RWPE1 (cell line): ENCODE results near the gene RNASE7.
"Not testable (repeated sequence)": the region's sequence is repeated elsewhere in the genome, so short reads cannot be mapped to it uniquely, and the experiment has no call there.

Experiments
- CTCF ChIA-PET: fragments of 350-600 bp; sonication (Branson Sonifier 250); formaldehyde crosslinking; extraction: SDS; loops from one replicate; lab custom pipeline; 2021; lab: Yijun Ruan, JAX
- POLR2A ChIA-PET: fragments of 400-600 bp; formaldehyde crosslinking; extraction: SDS; loops from one replicate; lab custom pipeline; 2020; ENCODE audit warnings: antibody characterized with exemption; ENCODE audit not compliant: low non-redundant PET; lab: Yijun Ruan, JAX
- DNase-seq: peaks from one replicate; pipeline ENCODE4 v3.0.0; 2012; ENCODE audit warnings: low spot score
- H3K27ac ChIP-seq: fragments of 450-650 bp; 2 replicates; pipeline ENCODE4 v1.5.1; 2017
- TF ChIP-seq, protein P1 (sequence below): fragments of 450-650 bp; conservative IDR thresholded peaks from 2 replicates; pipeline ENCODE4 v1.5.1; 2017; ENCODE audit warnings: low read depth, mild to moderate bottlenecking

The RNASE7 gene

DNA sequence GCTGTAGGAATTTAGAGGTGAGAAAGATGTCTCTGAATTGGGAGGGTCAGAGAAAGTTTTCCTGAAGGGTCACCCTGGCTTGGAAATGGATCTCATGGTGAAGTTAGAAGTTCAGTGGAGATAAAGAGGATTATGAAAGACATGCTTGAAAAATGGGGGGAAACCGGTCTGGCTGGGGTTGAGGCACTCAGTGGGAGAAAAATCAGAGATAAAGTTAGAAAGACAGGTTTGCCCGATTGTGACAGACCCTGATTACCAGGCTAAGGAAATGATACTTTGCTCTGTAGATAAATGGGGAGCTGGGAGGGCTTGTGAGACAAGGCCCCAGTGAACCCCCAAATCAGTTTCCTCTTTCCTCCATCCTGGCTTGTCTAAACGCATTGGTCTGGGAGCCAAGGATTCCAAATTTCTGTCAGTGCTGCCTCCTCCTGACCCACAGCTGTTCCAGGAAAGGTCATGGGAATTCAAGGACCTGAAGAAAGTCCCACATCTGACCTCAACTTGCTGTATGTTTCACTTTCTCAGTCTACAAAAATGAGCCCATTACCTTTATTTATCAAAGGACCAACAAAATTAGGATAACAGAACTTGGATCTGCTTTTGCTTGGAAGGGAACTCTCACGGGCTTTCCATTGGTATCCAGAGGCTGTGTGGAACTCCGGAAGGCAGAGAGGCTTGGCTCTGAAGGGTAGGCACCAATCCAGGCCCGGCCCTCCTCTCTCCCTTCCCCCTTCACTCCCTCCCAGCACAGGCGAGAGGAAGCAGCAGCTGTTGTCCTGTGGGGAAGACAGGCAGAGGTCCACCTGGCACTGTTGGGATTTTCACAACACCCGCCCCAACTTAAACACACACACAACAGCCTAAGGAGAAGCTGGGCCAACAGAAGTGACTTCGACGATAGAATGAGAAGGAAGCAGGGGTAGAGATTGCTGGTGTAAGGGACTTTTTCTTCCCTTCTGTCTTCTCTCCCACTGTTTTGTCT lies 3.4 kb upstream of the RNASE7 start:
- DNase-seq, result no peak
- TF ChIP-seq, protein P1, sequence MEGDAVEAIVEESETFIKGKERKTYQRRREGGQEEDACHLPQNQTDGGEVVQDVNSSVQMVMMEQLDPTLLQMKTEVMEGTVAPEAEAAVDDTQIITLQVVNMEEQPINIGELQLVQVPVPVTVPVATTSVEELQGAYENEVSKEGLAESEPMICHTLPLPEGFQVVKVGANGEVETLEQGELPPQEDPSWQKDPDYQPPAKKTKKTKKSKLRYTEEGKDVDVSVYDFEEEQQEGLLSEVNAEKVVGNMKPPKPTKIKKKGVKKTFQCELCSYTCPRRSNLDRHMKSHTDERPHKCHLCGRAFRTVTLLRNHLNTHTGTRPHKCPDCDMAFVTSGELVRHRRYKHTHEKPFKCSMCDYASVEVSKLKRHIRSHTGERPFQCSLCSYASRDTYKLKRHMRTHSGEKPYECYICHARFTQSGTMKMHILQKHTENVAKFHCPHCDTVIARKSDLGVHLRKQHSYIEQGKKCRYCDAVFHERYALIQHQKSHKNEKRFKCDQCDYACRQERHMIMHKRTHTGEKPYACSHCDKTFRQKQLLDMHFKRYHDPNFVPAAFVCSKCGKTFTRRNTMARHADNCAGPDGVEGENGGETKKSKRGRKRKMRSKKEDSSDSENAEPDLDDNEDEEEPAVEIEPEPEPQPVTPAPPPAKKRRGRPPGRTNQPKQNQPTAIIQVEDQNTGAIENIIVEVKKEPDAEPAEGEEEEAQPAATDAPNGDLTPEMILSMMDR, result no peak
- POLR2A ChIA-PET, result no interaction called here
- CTCF ChIA-PET, result interaction anchor here (4.6 kb wide), 1 partner anchor 24 kb away, joined by 83 read pairs; no protein-coding TSS in a partner anchor
- no peak overlapping the region for H3K27ac ChIP-seq

DNA sequence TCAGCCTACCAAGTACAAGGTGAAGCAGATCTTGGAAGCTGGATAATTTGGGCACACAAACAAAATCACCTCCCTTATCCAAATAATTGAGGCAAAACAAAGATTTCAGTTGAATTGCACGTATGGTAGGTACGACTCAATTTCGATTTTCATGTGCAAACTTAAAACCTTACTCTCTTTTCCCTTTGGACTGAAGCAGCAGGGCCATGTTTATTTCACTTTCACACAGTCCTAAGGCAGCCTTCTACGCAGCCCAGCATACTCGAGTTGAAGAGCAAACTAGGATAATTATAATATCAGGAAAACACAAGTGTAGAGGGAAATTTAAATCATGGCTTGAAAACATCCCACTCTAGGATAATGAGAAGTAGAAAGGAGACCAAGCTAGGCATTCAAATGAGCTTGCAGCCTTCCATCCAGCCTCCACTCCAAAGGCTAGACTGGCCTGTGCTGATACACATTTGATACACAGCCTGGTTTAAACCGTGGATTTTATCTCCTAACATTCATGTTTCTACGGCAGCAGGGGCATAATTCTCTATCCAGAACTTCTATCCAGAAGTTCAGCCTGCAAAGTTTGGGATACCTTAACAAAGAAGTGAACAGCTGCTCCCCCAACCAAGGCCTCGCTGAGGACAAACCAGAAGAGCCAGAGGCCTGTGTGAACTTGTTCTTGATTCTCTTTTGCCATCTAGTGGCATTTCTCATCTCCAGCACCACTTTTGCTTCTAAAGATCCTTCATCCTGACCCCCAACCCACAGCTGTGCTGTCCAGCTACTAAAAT lies 2.4 kb upstream of the RNASE7 start:
- peak; percentile 72 for DNase-seq

DNA sequence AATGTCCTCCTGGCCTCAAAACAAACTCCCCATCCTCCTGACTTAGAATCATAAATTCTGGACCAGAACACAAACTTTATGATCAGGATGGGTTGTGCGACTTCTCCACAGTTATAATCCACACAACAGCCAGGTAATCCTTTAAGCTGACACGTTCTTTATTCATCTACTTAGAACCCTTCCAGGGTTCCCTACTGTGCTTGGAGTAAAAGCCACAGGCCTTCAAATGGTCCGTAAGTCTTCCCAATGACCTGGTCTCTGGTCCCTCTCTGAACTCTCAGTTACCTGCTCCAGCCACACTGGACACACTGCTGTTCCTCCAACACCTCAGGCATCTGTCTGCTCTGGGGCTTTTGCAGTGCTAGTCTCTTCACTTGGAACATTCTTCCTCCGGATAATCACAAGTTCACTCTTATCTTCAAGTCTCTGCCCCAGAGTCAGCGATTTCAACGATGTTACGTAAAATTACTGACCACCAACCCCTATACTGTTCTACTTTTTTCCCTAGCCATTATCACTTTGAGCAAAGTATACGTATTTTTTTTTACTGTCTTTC lies 1.7 kb upstream of the RNASE7 start:
- ChIA-PET POLR2A (no interaction called here), CTCF (interaction anchor here (0.6 to 4.6 kb wide), 10 partner anchors 9 to 349 kb away, joined by 3 to 83 read pairs (median 6); no protein-coding TSS in a partner anchor)
- DNase-seq, result no peak
- no peak overlapping the region for H3K27ac ChIP-seq
- TF ChIP-seq, protein P1, result no peak

More for the DNA sequence above, 2.4 kb upstream of the RNASE7 start:
- H3K27ac ChIP-seq, result no peak overlapping the region
- ChIA-PET POLR2A (no interaction called here), CTCF (interaction anchor here (0.6 to 4.6 kb wide), 13 partner anchors 9 to 348 kb away, joined by 3 to 83 read pairs (median 4); no protein-coding TSS in a partner anchor)
- TF ChIP-seq, protein P1, result peak; percentile 68

DNA sequence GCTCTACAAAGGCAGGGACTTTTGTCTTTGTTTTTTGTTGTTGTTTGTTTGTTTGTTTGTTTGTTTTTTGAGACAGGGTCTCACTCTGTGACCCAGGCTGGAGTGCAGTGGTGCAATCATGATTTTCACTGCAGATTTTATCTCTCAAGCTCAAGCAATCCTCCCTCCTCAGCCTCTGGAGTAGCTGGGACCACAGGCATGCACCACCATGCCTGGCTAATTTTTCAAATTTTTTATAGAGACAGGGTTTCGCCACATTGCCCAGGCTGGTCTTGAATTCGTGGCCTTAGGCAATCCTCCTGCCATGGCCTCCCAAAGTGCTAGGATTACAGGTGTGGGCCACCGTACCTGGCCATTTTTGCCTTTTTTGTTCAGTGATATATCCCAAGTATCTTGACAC lies 1.2 kb upstream of the RNASE7 start:
- DNase-seq, POLR2A ChIA-PET: not testable (repeated sequence)
- CTCF ChIA-PET, result interaction anchor here (0.8 to 4.6 kb wide), 4 partner anchors 21 to 95 kb away, joined by 3 to 83 read pairs (median 11); no protein-coding TSS in a partner anchor
- peak overlapping the region; percentile 56; the same call in 1 of the 2 replicates for H3K27ac ChIP-seq

DNA sequence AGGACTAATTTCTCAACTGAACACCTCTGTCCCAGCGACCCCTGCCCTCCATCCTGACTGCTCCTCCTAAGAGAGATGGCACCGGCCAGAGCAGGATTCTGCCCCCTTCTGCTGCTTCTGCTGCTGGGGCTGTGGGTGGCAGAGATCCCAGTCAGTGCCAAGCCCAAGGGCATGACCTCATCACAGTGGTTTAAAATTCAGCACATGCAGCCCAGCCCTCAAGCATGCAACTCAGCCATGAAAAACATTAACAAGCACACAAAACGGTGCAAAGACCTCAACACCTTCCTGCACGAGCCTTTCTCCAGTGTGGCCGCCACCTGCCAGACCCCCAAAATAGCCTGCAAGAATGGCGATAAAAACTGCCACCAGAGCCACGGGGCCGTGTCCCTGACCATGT lies 756 bp downstream of the RNASE7 start:
- no peak overlapping the region; the same call in 1 of the 2 replicates for H3K27ac ChIP-seq
- POLR2A ChIA-PET, result no interaction called here
- TF ChIP-seq, protein P1, result no peak
- DNase-seq, result no peak
- CTCF ChIA-PET, result interaction anchor here (1.1 to 4.6 kb wide), 3 partner anchors 28 to 61 kb away, joined by 4 to 83 read pairs (median 7); no protein-coding TSS in a partner anchor

DNA sequence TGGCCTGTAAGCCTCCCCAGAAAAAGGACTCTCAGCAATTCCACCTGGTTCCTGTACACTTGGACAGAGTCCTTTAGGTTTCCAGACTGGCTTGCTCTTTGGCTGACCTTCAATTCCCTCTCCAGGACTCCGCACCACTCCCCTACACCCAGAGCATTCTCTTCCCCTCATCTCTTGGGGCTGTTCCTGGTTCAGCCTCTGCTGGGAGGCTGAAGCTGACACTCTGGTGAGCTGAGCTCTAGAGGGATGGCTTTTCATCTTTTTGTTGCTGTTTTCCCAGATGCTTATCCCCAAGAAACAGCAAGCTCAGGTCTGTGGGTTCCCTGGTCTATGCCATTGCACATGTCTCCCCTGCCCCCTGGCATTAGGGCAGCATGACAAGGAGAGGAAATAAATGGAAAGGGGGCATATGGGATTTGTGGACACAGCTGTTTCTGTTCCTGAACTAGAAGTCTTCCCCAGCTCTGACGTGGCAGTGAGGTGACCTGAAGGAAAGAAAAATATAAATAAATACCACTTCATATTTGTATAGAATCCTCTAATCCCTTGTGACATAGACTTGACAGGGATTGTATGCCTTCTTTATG lies 1.3 kb downstream of the RNASE7 start:
- DNase-seq, result no peak
- TF ChIP-seq, protein P1, result no peak
- ChIA-PET CTCF (interaction anchor here (1.1 to 1.7 kb wide), 3 partner anchors 19 to 61 kb away, joined by 4 to 7 read pairs (median 4); no protein-coding TSS in a partner anchor), POLR2A (interaction anchor here (0.6 kb wide), 1 partner anchor 700 kb away, joined by 5 read pairs; no protein-coding TSS in a partner anchor)
- no peak overlapping the region; the same call in 1 of the 2 replicates for H3K27ac ChIP-seq
